KMS-11 (cell line): ENCODE results near the gene IL1RN.

Source experiments
- H2AFZ ChIP-seq: fragments of 200-600 bp; sonication (generic); 2 replicates; pipeline ENCODE4 v1.6.1; 2016; ENCODE audit warnings: antibody characterized with exemption, mixed run types, low read depth
- H3K27ac ChIP-seq: fragments of 200-600 bp; sonication (generic); 2 replicates; pipeline ENCODE4 v1.6.1; 2016; ENCODE audit warnings: mild to moderate bottlenecking, mixed run types
- H3K27me3 ChIP-seq: fragments of 200-600 bp; sonication (generic); 2 replicates; pipeline ENCODE4 v1.6.1; 2017; ENCODE audit warnings: mild to moderate bottlenecking, low read depth, mixed run types, moderate library complexity; ENCODE audit not compliant: insufficient read depth
- H3K36me3 ChIP-seq: fragments of 200-600 bp; sonication (generic); 2 replicates; pipeline ENCODE4 v1.6.1; 2017; ENCODE audit warnings: mild to moderate bottlenecking, mixed run types; ENCODE audit not compliant: insufficient read depth
- H3K4me1 ChIP-seq: fragments of 200-600 bp; sonication (generic); 2 replicates; pipeline ENCODE4 v1.6.1; 2016; ENCODE audit warnings: mild to moderate bottlenecking, low read depth, mixed run types; ENCODE audit not compliant: poor library complexity, severe bottlenecking
- H3K4me2 ChIP-seq: fragments of 200-600 bp; sonication (generic); 2 replicates; pipeline ENCODE4 v1.7.0; 2016; ENCODE audit warnings: mild to moderate bottlenecking, mixed run types
- H3K4me3 ChIP-seq: fragments of 200-600 bp; sonication (generic); IDR thresholded peaks from 2 replicates; pipeline ENCODE4 v1.6.1; 2017; ENCODE audit warnings: low read depth, low read length, mixed read lengths; ENCODE audit not compliant: insufficient read depth
- H3K79me2 ChIP-seq: fragments of 200-600 bp; sonication (generic); 2 replicates; pipeline ENCODE4 v1.6.1; 2016; ENCODE audit warnings: low read depth, mixed run types; ENCODE audit not compliant: insufficient read depth
- H3K9ac ChIP-seq: fragments of 200-600 bp; sonication (generic); 2 replicates; pipeline ENCODE4 v1.6.1; 2016; ENCODE audit warnings: mild to moderate bottlenecking, mixed run types
- H4K20me1 ChIP-seq: fragments of 200-600 bp; sonication (generic); 2 replicates; pipeline ENCODE4 v1.6.1; 2016; ENCODE audit warnings: mild to moderate bottlenecking, mixed run types; ENCODE audit not compliant: insufficient read depth
- TF ChIP-seq, protein P1 (sequence below): fragments of 200-600 bp; sonication (generic); conservative IDR thresholded peaks from 2 replicates; pipeline ENCODE4 v1.6.1; 2017; ENCODE audit warnings: low read depth, mild to moderate bottlenecking, antibody characterized with exemption, low read length, moderate library complexity, mixed read lengths

IL1RN gene

DNA sequence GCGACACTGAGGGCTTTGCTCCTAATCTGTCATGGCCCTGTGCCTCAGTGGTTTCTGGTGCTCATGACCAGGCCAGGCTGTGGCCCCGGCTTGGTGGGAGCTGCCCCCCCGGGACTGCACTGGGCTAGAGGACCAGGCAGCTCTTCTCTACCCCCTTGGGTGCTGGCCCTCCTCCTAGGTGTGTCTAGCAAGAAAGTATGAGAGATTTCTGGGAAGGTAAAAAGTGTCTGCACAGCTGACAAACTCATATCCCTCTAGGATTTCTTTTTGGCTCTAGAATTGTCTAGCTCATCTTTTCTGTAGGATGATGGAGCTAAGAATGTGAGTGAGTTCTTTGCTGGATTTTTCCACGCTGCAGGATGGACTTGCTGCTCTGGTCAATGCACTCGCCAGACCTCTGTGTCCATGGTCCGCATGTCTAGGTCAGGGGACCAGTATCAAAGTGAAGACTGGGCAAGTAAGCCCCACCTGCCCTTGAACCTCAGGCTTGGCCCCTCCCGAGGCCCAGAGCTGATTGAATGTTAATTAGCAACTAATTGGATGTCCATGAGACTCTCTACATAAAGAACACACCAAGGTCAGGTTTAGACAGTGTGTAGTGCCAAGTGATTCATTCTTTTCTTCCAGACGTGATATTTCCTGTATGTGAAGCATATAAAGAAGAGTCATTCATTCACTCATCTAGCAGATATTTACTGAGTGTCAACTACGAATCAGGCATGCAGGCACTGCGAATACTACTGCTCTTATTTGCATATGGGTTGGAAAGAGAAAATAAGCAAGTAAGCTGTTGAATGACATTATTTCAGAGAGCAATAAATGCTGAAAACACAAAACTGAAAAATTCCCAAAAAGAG lies 30.7 kb downstream of the IL1RN start:
- Histone ChIP-seq H3K4me1 (peaks cover 4% of the 10 kb centered on the region), H3K4me2 (peak overlapping the region; percentile 17), H3K9ac (peak overlapping the region; percentile 37; the same call in 1 of the 2 replicates), H3K79me2 (no peaks in the 10 kb centered on the region), H3K36me3 (no peaks in the 10 kb centered on the region), H3K27ac (no peak overlapping the region), H2AFZ (peak overlapping the region; percentile 44; the same call in 1 of the 2 replicates), H4K20me1 (no peaks in the 10 kb centered on the region), H3K4me3 (no peak overlapping the region), H3K27me3 (no peaks in the 10 kb centered on the region)
- TF ChIP-seq, protein P1, sequence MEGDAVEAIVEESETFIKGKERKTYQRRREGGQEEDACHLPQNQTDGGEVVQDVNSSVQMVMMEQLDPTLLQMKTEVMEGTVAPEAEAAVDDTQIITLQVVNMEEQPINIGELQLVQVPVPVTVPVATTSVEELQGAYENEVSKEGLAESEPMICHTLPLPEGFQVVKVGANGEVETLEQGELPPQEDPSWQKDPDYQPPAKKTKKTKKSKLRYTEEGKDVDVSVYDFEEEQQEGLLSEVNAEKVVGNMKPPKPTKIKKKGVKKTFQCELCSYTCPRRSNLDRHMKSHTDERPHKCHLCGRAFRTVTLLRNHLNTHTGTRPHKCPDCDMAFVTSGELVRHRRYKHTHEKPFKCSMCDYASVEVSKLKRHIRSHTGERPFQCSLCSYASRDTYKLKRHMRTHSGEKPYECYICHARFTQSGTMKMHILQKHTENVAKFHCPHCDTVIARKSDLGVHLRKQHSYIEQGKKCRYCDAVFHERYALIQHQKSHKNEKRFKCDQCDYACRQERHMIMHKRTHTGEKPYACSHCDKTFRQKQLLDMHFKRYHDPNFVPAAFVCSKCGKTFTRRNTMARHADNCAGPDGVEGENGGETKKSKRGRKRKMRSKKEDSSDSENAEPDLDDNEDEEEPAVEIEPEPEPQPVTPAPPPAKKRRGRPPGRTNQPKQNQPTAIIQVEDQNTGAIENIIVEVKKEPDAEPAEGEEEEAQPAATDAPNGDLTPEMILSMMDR: no peak

DNA sequence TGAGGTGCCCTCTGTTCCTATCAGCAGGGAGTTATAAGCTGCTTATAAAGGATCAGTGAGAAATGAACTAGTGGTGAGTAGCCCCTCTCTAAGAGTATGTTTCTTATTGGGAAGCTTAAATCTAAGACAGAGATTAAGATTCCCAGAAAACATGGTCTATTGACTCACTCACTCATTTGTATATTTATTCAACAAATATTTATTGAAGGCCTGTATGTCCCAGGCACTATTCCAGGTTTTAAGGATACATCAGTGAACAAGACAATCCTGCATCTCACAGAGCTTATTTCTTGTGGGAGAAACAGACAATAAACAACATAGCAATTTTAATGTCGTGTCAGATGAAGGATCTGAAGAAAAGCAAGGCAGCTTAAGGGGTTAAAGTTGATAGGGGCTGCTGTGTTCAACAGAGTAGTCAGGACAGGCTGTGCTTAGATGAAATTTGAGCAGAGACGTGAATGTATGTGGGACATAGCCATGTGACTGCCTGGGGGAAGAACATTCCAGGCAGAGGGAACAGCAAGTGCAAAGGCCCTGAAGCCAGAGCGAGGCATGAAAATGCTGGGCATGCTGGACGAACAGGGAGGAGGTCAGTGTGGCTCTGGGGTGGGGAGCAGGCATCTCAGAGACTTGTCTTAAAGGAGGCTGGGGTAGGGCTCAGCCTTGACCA lies 31.6 kb downstream of the IL1RN start:
- Histone ChIP-seq H3K4me1 (peaks cover 4% of the 10 kb centered on the region), H3K9ac (no peak overlapping the region), H3K4me2 (no peak overlapping the region), H4K20me1 (no peaks in the 10 kb centered on the region), H3K79me2 (no peaks in the 10 kb centered on the region), H2AFZ (no peak overlapping the region), H3K27me3 (no peaks in the 10 kb centered on the region), H3K4me3 (no peak overlapping the region), H3K27ac (no peak overlapping the region), H3K36me3 (no peaks in the 10 kb centered on the region)
- TF ChIP-seq, protein P1: no peak

DNA sequence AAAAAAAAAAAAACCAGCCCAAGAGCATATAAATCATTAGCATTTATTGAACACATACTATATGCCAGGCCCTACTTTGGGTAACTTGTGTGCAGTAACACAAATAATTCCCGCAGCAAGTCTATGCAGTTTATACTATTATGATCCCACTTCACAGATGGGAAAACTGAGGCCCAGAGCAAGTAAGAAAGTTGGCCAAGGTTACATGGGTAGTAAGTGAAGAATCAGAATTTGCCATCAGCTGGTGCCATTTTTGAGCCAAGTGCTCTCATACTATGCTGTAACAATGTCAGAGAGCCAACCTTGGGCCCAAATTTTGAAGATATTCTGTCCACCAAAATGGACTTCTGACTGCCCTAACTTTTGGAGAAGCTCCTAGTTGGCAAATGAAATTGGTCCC lies 32.9 kb downstream of the IL1RN start:
- no peaks in the 10 kb centered on the region for H3K36me3 ChIP-seq
- H3K27me3 ChIP-seq: no peaks in the 10 kb centered on the region
- H3K9ac ChIP-seq: no peak overlapping the region
- no peaks in the 10 kb centered on the region for H4K20me1 ChIP-seq
- H2AFZ ChIP-seq: no peak overlapping the region
- no peaks in the 10 kb centered on the region for H3K79me2 ChIP-seq
- TF ChIP-seq, protein P1: no peak
- H3K27ac ChIP-seq: no peak overlapping the region
- no peak overlapping the region for H3K4me3 ChIP-seq
- H3K4me2 ChIP-seq: no peak overlapping the region
- H3K4me1 ChIP-seq: peaks cover 4% of the 10 kb centered on the region

DNA sequence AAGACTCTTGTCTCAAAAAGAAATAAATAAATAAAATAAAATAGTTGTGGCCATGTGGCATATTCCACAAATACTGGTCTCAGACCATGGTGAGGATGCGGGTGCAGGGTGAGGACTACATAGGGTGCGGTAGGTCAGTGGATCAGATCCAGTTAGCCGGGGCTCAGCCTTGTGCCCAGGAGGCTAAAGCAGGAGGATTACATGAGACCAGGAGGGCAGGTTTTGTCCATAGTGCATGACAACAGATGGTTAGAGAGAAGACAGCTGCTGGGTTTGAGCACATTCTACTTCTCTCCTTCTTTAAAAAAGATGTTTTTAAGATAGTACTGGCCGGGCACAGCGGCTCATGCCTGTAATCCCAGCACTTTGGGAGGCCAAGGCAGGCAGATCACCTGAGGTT lies 33.6 kb downstream of the IL1RN start:
- Histone ChIP-seq H3K79me2 (no peaks in the 10 kb centered on the region), H3K4me1 (peaks cover 4% of the 10 kb centered on the region), H2AFZ (no peak overlapping the region), H4K20me1 (no peaks in the 10 kb centered on the region), H3K4me2 (no peak overlapping the region), H3K36me3 (no peaks in the 10 kb centered on the region), H3K9ac (no peak overlapping the region), H3K27me3 (no peaks in the 10 kb centered on the region), H3K4me3 (no peak overlapping the region), H3K27ac (no peak overlapping the region)
- TF ChIP-seq, protein P1: no peak
